NCI-H524 (cell line): ENCODE data around the gene ZFR.
"Not testable (repeated sequence)": the region's sequence is repeated elsewhere in the genome, so short reads cannot be mapped to it uniquely, and the experiment has no call there.

Source experiments
- DNase-seq, 2 experiments: peaks; one replicate each; lab custom pipeline; 2025; lab: John Stamatoyannopoulos, UW

Gene ZFR

DNA sequence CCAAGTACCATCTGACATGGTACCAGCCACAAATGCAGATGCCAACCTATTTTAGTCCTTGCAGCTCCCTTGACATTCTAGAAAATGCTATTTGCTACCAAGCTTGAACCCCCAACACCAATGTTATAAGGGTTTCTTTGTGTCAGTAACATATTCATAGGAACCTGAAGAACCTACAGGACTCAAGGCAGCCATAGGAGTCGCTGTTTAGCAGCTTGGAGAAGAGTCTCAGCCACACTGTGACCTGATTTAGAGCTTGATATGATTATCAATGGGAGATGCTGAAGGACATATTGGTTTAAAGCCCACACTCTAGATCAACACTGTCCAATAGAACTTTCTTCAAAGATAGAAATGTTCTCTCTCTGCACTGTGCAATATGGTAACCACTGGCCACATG, 6.4 kb upstream of the ZFR start:
- DNase-seq = peak in 1 of 2 experiments; percentile 16

- DNase-seq = peak; percentile 10 to 42
These were observed 4.7 kb upstream of the ZFR start for GRCh38 chr5:32449262-32449661.

- DNase-seq = no peak
These were observed 2.1 kb upstream of the ZFR start for GRCh38 chr5:32446630-32447029.

- DNase-seq = no peak
These were observed 1.5 kb upstream of the ZFR start for GRCh38 chr5:32445831-32446614.

DNA sequence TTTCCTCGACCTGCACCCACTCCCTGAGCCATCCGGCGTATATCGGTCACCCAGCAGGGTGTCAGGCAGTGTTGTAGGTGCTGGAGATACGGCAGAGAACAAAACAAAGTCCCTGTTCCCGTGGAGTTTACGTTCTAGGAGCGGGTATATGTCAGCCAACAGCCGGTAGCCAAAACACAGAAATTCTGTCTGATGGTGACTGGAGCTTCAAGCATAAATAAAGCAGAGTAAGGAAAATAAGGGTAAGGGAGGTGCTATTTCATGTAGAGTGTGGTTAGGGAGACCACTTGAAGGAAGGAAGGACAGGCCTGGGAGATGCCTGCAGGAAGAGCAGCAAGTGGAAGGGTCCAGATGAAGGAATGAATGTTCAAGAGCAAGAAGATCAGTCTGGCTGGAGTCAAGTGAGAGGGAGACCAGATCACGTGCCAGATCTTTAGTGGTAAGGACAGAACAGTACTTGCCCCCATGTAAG, 783 bp upstream of the ZFR start:
- no peak for DNase-seq

GRCh38 chr5:32443541-32444430, 754 bp downstream of the ZFR start:
- peak; percentile 30 to 56 for DNase-seq

DNA sequence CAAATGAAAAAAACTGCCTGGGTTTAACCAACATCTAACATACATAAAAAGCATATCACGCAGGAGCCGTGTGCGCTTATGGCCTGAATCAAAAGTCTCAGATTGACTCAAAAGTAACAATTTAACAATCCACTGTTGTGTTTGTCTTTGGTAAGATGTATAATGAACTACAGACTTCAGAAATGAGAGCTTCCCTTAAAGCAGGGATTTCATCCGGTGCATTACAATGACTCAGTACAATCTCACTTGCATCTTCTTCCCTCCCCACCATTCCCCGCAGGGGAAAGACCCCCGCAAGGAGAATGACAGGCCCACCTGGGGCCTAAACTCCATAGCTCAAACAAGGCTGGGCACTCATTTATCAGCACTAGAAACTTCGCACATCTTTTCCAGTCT, 1.4 kb downstream of the ZFR start:
- no peak for DNase-seq

DNA sequence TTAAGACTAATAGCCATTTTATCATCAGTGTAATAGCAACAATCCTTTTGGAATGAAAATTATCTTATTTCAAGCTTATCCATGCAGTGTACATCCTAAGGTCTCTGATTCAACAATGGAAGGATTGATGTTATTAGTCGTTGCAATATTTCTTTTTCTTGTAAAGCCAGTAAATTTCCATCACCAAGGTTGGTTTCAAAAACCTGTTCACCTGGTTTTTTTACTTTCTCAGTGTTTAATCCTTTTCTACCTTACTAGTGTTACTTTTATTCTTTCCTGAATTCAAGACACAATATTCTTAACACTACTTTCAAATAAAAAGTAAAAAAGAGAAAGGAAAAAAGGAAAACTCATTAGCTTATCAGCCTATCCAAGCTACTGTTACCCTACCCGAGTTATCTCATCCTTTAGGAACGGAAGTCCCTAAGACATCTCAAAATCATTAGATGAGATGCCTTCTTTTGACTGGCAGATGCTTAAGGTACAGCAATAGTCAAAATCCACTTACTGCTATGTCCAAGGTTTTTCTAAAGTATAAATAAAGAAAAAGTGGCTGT, 5.4 kb downstream of the ZFR start:
- DNase-seq = no peak

DNA sequence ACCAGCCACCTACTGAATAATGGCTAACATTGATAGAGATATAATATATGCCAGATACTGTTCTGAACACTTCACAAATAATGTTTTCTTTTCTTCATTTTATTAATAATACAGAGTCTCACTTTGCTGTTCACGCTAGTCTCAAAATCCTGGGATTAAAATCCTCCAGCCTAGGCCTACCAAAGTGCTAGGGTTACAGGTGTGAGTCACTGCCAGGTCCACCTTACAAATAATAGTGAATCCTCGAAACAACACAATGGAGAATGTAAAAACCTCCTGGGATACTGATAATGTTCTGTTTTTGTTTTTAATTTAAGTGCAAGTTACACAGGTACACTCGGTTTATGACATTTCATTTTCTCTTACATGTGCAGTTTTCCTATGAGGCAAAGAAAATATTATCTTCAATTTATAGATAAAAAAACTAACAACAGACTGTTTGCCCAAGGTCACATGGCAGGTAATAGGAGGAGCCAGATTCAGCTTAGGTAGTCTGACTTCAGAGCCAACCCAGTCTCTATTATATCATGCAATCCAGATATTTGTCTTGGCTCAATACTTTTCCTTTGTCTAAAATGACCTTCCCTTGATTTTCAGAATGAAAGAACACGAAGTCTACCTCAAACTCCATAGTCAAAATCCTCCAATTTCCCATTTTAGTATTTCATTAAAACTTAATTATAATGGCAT, 7.8 kb downstream of the ZFR start:
- DNase-seq = no peak

DNA sequence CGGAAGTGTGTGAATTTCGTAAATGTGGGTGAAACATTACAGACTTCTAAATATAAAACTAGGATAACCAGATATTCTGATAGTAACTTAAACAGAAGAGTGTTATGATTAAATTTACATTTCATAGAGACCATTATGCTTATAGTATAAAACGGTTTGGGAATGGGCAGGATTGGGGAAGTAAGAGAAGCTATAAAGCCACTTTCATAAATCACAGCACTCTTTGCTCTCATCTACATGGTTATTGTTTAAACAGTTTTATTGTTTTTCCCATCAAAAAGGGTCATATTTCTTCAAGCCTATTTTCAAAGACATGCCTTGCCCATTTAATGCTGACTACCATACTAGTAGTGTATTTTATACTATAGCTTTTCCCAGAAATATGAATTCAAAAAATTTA, 9.2 kb downstream of the ZFR start:
- DNase-seq = no peak

DNA sequence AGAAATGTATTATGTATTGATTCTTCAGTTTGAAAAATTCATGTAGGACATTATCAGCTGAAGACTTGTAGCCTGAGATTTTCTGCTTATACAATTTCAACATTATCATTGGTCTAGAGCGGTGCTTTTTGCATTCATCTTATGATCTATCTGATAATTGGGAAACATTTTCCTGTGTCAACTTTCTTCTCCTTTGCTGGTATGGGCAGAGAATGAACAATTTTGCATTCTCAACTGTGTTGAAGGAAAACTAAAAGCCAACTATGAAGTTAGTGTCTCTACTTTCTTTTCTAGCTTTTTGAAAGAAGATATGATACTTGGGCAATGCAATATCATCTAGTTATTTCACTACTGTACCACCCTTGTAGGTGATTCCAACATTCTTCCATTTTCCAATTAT, 10.3 kb downstream of the ZFR start:
- DNase-seq = no peak

- no peak for DNase-seq
These were observed 11.9 kb downstream of the ZFR start for GRCh38 chr5:32432633-32433032.

DNA sequence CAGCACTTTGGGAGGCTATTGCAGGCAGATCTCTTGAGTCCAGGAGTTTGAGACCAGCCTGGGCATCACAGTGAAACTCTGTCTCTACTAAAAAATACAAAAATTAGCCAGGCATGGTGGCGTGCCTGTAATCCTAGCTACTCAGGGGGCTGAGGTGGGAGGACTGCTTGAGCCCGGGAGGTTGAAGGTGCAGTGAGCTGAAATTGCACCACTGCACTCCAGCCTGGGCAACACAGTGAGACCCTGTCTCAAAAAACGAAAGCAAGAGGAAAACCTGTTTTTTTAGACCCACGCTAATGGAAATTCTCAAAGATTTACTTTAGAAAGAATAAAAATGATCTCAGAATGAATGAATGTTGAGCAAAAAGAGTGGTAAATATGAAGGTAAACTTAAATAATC, 13.7 kb downstream of the ZFR start:
- not testable (repeated sequence) for DNase-seq

DNA sequence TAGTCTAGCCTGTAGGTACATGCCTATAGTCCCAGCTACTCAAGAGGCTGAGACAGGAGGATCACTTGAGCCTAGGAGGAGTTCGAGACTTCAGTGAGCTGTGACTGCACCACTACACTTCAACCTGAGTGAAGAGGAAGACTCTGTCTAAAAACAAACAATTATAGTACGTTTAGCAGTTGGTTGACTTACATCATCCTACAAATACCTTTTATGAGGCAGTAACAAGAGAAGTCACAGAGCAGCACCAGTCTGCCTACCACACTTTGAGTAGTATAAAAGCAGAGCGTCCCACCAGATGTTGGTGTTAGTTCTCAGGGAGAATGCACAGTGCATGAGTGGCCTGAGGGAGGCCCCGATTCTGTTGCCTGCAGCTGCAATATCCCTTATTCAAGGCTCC, 16.1 kb downstream of the ZFR start:
- peak in 1 of 2 experiments; percentile 28 for DNase-seq

DNA sequence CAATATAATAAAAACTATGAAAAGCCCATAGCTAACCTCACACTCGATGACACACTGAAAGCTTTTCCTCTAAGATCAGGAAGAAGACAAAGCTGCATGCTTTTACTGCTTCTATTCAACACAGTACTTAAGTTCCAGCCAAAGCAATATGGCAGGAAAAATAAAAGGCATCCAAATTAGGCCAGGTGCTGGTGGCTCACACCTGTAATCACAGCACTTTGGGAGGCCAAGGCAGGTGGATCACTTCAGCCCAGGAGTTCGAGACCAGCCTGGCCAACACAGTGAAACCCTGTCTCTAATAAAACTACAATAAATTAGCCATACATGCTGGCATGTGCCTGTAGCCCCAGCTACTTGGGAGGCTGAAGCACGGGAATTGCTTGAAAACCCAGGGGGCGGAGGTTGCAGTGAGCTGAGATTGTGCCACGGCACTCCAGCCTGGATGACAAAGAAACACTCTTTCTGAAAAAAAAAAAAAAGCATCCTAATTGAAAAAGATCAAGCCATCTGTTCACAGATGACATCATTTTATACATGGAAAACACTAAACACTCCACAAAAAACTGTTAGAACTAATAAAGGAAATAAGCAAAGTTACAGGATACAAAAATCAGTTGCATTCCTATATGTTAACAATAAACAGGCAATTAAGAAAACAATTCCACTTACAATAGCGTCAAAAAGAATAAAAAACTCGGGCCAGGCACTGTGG, 17.9 kb downstream of the ZFR start:
- peak; percentile 7 to 35 for DNase-seq

GRCh38 chr5:32422697-32423096, 21.8 kb downstream of the ZFR start:
- no peak for DNase-seq

- no peak for DNase-seq
These were observed 23.5 kb downstream of the ZFR start for GRCh38 chr5:32421075-32421474.

DNA sequence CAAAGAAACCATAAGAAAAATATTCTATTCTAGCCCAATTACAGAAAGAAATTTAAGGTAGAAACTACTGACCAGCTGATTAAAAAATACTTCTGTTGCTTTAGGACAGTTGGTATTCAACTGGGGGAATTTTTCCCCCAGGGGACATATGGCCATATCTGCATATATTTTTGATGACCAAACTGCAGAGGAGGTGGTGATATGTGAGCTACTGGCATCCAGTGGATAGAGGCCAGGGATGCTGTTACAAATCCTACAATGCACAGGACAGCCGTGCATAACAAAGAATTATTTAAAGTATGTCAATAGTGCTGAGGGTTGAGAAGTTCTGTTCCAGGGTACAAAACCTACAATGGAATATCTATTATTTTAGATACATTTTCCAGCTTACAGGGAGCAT, 24.0 kb downstream of the ZFR start:
- DNase-seq = peak in 1 of 2 experiments; percentile 19

GRCh38 chr5:32419791-32420190, 24.7 kb downstream of the ZFR start:
- peak in 1 of 2 experiments; percentile 15 for DNase-seq

- no peak for DNase-seq
These were observed 30.9 kb downstream of the ZFR start for GRCh38 chr5:32413466-32414263.

GRCh38 chr5:32410630-32411029, 33.9 kb downstream of the ZFR start:
- no peak for DNase-seq
